ENCODE data around the gene AGAP2.
A peak's percentile ranks its signal among the peaks of the same experiment; 100 is the strongest.

AGAP2 gene

GRCh38 chr12:57738661-57739237 lies at the start of gene AGAP2 (continued):
- TF ChIP-seq ELK4 (IDR thresholded peaks at IDR 0.05; ENCODE audit: borderline replicate concordance, low read depth, low read length), result no peak
- TF ChIP-seq ZNF132 (tag by site-specific recombination; IDR thresholded peaks at IDR 0.05; ENCODE audit: borderline replicate concordance), result no peak
- no peak for TF ChIP-seq YY2 (tag by site-specific recombination; IDR thresholded peaks at IDR 0.05)
- no peak for TF ChIP-seq ZNF311 (tag by site-specific recombination; IDR thresholded peaks at IDR 0.05; ENCODE audit: borderline replicate concordance)
- TF ChIP-seq ZNF23 (tag by site-specific recombination; IDR thresholded peaks at IDR 0.05; ENCODE audit: borderline replicate concordance), result no peak
- no peak for TF ChIP-seq PRDM2 (tag by site-specific recombination; IDR thresholded peaks at IDR 0.05; ENCODE audit: borderline replicate concordance)
- TF ChIP-seq YY1 (tag by site-specific recombination; IDR thresholded peaks at IDR 0.05), result no peak
- no peak for TF ChIP-seq SALL2 (tag by site-specific recombination; IDR thresholded peaks at IDR 0.05; ENCODE audit: borderline replicate concordance)
- peak; percentile 48; the same call in 1 of the 2 replicates for TF ChIP-seq GLIS1 (tag by site-specific recombination; IDR thresholded peaks at IDR 0.05)
- TF ChIP-seq EGR2 (tag by site-specific recombination; IDR thresholded peaks at IDR 0.05; ENCODE audit: low read depth), result peak; percentile 95
- TF ChIP-seq HOXC10 (CRISPR knock-in tag; IDR thresholded peaks at IDR 0.05), result no peak
- TF ChIP-seq ZFP41 (tag by site-specific recombination; IDR thresholded peaks at IDR 0.05; ENCODE audit: borderline replicate concordance), result no peak
- no peak; the same call in 1 of the 2 replicates for TF ChIP-seq ZXDB (tag by site-specific recombination; IDR thresholded peaks at IDR 0.05)
- no peak for TF ChIP-seq ZNF654 (tag by site-specific recombination; IDR thresholded peaks at IDR 0.05; ENCODE audit: low read depth)
- TF ChIP-seq ZNF221 (tag by site-specific recombination; IDR thresholded peaks at IDR 0.05; ENCODE audit: borderline replicate concordance), result no peak
- no peak for TF ChIP-seq ZNF792 (tag by site-specific recombination; IDR thresholded peaks at IDR 0.05)
- peak; percentile 48 for TF ChIP-seq KLF9 (tag by site-specific recombination; IDR thresholded peaks at IDR 0.05; ENCODE audit: low read depth)
- no peak for TF ChIP-seq ZNF777 (tag by site-specific recombination; IDR thresholded peaks at IDR 0.05; ENCODE audit: borderline replicate concordance)
- TF ChIP-seq ZNF335 (tag by site-specific recombination; conservative IDR thresholded peaks at IDR 0.05), result peak; percentile 64
- no peak for TF ChIP-seq CTCF (tag by site-specific recombination; IDR thresholded peaks at IDR 0.05)
- TF ChIP-seq REPIN1 (tag by site-specific recombination; IDR thresholded peaks at IDR 0.05; ENCODE audit: low read depth), result 0 out of 2 replicates have a peak, but pooled peaks have one; percentile 40
- no peak; the same call in none of the 2 replicates for TF ChIP-seq KLF16 (tag by site-specific recombination; IDR thresholded peaks at IDR 0.05)
- TF ChIP-seq ZNF133 (tag by site-specific recombination; IDR thresholded peaks at IDR 0.05), result no peak
- TF ChIP-seq ZNF16 (tag by site-specific recombination; IDR thresholded peaks at IDR 0.05; ENCODE audit: low read depth), result no peak
- TF ChIP-seq HOXD13 (CRISPR knock-in tag; IDR thresholded peaks at IDR 0.05; ENCODE audit: borderline replicate concordance), result no peak
- peak; percentile 25; the same call in 1 of the 2 replicates for TF ChIP-seq TSHZ1 (tag by site-specific recombination; IDR thresholded peaks at IDR 0.05; ENCODE audit: borderline replicate concordance)
- no peak for TF ChIP-seq TCF7L2 (IDR thresholded peaks at IDR 0.05; ENCODE audit: borderline replicate concordance, low read depth, low read length)
- peak; percentile 61; the same call in 1 of the 2 replicates for TF ChIP-seq ZEB2 (tag by site-specific recombination; IDR thresholded peaks at IDR 0.05)
- no peak for TF ChIP-seq SCRT2 (tag by site-specific recombination; IDR thresholded peaks at IDR 0.05)
